SK-N-MC (cell line): Measurements from ENCODE around the gene PGM2.

Experiments
- EZH2 ChIP-seq: fragments of 200-600 bp; sonication (generic); IDR thresholded peaks from one replicate; pipeline ENCODE4 v1.6.1; 2017; ENCODE audit warnings: antibody characterized with exemption
- POLR2AphosphoS5 ChIP-seq: IDR thresholded peaks from 2 replicates; pipeline ENCODE4 v1.6.1; 2012; ENCODE audit warnings: mild to moderate bottlenecking, low read depth, low read length, borderline replicate concordance

- no peak for TF ChIP-seq EZH2
- no peak for TF ChIP-seq POLR2AphosphoS5
These were observed 34.2 kb upstream of the PGM2 start for GRCh38 chr4:37792241-37792640.
